SJSA1 (cell line): ENCODE data around the gene GPHN. TPM values are rescaled to one million over a fixed set of nuclear protein-coding genes. Genes with fewer than 3 reads are reported as not detected.
"Not testable (repeated sequence)": the region's sequence is repeated elsewhere in the genome, so short reads cannot be mapped to it uniquely, and the experiment has no call there.

Experiments
- DNase-seq, 2 experiments: peaks; one replicate each; pipeline ENCODE4 v3.0.0-alpha.2; 2015 to 2020; ENCODE audit warnings: low spot score in 2 of 2, low read depth in 1 of 2
- H3K27ac ChIP-seq: fragments of 250-450 bp; sonication (Bioruptor Pico); 2 replicates; pipeline ENCODE4 v1.5.1; 2020; ENCODE audit warnings: mild to moderate bottlenecking, moderate library complexity
- H3K27me3 ChIP-seq: fragments of 250-450 bp; sonication (Bioruptor Pico); replicated peaks from 2 replicates; pipeline ENCODE4 v1.5.1; 2020; ENCODE audit warnings: mild to moderate bottlenecking, moderate library complexity
- H3K36me3 ChIP-seq: fragments of 250-450 bp; sonication (Bioruptor Pico); 2 replicates; pipeline ENCODE4 v1.5.1; 2020; ENCODE audit warnings: mild to moderate bottlenecking
- H3K4me1 ChIP-seq: fragments of 250-450 bp; sonication (Bioruptor Pico); replicated peaks from 2 replicates; pipeline ENCODE4 v1.6.1; 2021; ENCODE audit warnings: mild to moderate bottlenecking
- H3K4me3 ChIP-seq: fragments of 250-450 bp; sonication (Bioruptor Pico); 2 replicates; pipeline ENCODE4 v1.5.1; 2020; ENCODE audit warnings: mild to moderate bottlenecking
- H3K9me3 ChIP-seq: fragments of 250-450 bp; sonication (Bioruptor Pico); replicated peaks from 2 replicates; pipeline ENCODE4 v1.5.1; 2020; ENCODE audit warnings: mild to moderate bottlenecking
- total RNA-seq: library from RNA; depleted of rRNA; stranded (reverse); fragments of >200 nt; shearing (Covaris generic); gene quantifications from 2 replicates; pipeline ENCODE4 v1.2.3, GENCODE V29; 2014

Gene GPHN
- total RNA-seq, 1 experiment from 2014 or later = 2.2 TPM

DNA sequence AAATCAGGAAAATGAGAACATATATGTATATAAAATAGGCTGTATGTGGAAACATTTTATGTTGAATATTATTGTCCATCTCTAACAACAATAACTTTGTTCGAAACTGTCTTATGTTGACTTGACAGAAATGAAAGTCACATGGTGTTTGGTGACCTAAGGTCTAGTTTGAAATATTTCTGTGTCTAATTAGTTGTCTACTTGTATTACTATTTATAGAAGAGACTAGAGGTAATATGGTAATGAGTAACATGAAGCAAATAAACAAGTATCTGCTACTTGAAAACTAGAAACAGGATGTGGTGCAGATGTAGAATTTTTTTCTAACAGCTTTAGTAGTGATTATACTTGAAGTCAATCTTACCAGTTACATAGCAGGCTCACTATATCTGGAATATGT is 3.9 kb downstream of the GPHN start:
- H3K27me3 ChIP-seq = peaks cover 26% of the 10 kb centered on the region
- no peaks in the 10 kb centered on the region for H3K9me3 ChIP-seq
- no peak for DNase-seq
- H3K27ac ChIP-seq = no peak overlapping the region
- H3K4me1 ChIP-seq = peaks cover 16% of the 10 kb centered on the region
- H3K36me3 ChIP-seq = no peaks in the 10 kb centered on the region
- no peak overlapping the region for H3K4me3 ChIP-seq

DNA sequence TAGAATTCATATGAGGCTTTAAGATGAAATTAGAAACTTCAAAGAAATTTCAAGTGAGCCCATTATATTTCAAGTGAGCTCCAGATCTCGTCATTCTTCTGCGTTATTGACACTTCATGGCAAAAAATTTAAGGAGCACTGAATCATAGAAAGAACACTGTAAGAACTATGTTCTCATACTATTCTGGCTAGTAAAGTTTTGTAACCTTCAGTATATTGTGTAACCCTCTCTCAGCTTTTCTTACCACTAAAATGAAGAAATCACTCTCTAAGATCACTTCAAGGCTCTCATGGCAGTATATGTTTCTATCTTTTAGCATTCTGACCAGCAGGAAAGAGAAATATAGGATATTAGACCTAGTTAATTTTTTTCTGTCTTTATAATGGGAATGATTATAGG is 6.3 kb downstream of the GPHN start:
- H3K4me1 ChIP-seq = peaks cover under 1% of the 10 kb centered on the region
- no peak overlapping the region for H3K27ac ChIP-seq
- DNase-seq = no peak
- H3K9me3 ChIP-seq = no peaks in the 10 kb centered on the region
- H3K27me3 ChIP-seq = peaks cover 17% of the 10 kb centered on the region
- no peaks in the 10 kb centered on the region for H3K36me3 ChIP-seq
- no peak overlapping the region for H3K4me3 ChIP-seq

DNA sequence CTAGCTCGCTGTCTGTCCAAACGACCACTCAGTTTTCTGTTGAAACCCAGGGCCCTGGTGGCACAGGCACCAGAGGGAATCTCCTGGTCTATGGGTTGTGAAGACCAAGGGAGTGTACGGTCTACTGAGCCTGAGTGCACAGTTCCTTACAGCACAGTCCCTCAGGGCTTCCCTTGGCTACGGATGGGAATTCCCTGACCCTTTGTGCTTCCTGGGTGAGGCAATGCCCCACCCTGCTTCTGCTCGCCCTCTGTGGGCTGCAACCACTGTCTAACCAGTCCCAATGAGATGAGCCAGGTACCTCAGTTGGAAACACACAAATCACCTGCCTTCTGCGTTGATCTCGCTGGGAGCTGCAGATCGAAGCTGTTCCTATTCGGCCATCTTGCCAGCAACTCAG is 22.6 kb downstream of the GPHN start:
- H3K36me3 ChIP-seq = no peaks in the 10 kb centered on the region
- H3K27ac ChIP-seq = no peak overlapping the region
- no peak for DNase-seq
- H3K4me3 ChIP-seq = no peak overlapping the region
- H3K4me1 ChIP-seq = no peaks in the 10 kb centered on the region
- H3K27me3 ChIP-seq = no peaks in the 10 kb centered on the region
- H3K9me3 ChIP-seq = no peaks in the 10 kb centered on the region

DNA sequence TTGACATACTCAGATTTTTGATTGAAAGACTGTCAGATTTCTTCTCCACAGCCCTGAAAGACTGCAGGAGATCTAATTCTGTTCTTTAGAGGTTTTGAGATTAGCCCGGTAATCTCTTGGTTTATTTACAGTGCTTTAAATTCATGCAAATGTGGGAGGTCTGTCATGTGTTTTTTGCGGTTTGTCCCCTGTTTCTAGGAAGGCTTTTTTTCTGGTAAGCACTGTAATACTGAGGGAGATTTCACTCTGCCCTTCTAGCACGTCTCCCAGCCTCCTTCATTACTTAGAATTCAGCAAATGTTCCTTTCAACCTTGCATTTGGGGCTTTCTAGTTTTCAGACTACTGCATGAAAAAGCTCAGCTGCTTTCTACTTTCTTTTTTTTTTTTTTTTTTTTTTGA is 31.1 kb downstream of the GPHN start:
- H3K36me3 ChIP-seq = no peaks in the 10 kb centered on the region

DNA sequence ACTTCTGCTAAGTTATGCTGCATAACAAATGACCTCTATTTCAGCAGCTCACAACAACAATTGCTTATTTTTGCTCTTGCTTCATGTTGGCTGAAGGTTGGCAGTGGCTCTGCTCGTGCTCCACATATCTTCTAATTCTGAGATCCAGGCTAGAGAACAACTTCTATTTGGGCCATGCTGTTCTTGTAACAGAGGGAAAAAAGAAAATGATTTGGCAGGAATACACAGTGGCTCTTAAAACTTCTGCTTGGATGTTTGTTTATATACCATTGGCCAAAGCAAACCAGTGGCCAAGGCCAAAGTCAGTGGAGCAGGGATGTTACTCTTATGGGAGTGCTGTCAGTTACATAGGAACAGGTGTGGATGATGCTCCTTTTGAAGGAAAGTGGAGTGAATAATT is 32.1 kb downstream of the GPHN start:
- Histone ChIP-seq H3K27ac (no peak overlapping the region), H3K27me3 (no peaks in the 10 kb centered on the region), H3K4me3 (no peak overlapping the region), H3K4me1 (no peaks in the 10 kb centered on the region), H3K9me3 (no peaks in the 10 kb centered on the region), H3K36me3 (no peaks in the 10 kb centered on the region)
- no peak for DNase-seq

More for the DNA sequence above, 31.1 kb downstream of the GPHN start:
- Histone ChIP-seq H3K9me3 (no peaks in the 10 kb centered on the region), H3K4me1 (no peaks in the 10 kb centered on the region), H3K27ac (no peak overlapping the region), H3K27me3 (no peaks in the 10 kb centered on the region), H3K4me3 (no peak overlapping the region)
- no peak for DNase-seq

DNA sequence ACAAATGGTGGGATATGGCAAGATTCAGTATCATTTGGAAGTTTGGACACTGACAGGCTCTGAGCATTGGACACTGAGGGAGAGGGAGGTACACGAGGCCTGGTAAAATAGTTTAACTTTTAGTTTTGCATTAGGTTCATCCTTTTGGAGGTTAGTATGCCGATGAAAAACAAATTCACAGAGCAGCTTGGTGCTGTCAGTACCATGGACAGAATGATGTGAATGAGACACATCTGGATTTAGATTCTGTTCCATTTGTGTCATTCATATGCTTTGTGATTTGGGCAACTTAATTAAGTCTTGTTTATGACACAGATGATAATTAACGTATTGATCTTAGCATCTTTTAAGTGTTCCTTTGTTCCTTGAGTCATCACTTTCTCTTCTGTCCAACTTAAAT is 33.7 kb downstream of the GPHN start:
- no peaks in the 10 kb centered on the region for H3K36me3 ChIP-seq
- no peak overlapping the region for H3K4me3 ChIP-seq
- H3K27ac ChIP-seq = no peak overlapping the region
- H3K9me3 ChIP-seq = no peaks in the 10 kb centered on the region
- no peaks in the 10 kb centered on the region for H3K4me1 ChIP-seq
- DNase-seq = no peak
- no peaks in the 10 kb centered on the region for H3K27me3 ChIP-seq

DNA sequence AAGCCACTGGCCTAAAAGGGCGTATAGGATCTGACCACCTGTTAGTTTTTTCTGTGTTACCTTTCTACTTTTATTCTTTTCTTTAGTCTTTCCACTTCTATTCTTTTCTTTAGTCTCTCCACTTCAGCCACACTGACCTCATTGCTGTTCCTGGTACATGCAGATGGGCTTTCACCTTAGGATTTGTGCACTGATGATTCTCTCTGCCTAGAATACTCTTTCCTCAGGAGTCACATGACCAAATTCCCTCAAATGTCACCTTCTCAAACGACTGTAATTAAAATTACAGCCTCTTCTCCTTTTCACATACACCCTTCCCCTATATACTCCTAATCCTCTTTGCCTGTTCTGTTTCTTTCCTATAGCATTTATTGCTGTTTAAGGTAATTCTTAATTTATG is 36.0 kb downstream of the GPHN start:
- H3K4me1 ChIP-seq = no peaks in the 10 kb centered on the region
- H3K9me3 ChIP-seq = no peaks in the 10 kb centered on the region
- no peaks in the 10 kb centered on the region for H3K27me3 ChIP-seq
- no peaks in the 10 kb centered on the region for H3K36me3 ChIP-seq
- H3K27ac ChIP-seq = no peak overlapping the region
- no peak overlapping the region for H3K4me3 ChIP-seq
- no peak for DNase-seq

DNA sequence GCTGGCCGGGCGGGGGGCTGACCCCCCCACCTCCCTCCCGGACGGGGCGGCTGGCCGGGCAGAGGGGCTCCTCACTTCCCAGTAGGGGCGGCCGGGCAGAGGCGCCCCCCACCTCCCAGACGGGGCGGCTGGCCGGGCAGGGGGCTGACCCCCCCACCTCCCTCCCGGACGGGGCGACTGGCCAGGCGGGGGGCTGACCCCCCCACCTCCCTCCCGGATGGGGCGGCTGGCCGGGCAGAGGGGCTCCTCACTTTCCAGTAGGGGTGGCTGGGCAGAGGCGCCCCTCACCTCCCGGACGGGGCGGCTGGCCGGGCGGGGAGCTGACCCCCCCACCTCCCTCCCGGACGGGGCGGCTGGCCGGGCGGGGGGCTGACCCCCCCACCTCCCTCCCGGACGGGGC is 37.2 kb downstream of the GPHN start:
- not testable (repeated sequence) for H3K9me3 ChIP-seq, DNase-seq, H3K27ac ChIP-seq, H3K4me1 ChIP-seq, H3K4me3 ChIP-seq, H3K27me3 ChIP-seq, H3K36me3 ChIP-seq

DNA sequence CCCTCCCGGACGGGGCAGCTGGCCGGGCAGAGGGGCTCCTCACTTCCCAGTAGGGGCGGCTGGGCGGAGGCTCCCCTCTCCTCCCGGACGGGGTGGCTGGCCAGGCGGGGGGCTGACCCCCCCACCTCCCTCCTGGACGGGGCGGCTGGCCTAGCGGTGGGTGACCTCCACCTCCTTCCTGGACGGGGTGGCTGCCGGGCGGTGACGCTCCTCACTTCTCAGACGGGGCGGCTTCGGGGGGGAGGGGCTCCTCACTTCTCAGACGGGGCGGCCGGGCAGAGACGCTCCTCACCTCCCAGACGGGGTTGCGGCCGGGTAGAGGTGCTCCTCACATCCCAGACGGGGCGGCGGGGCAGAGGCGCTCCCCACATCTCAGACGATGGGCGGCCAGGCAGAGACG is 37.8 kb downstream of the GPHN start:
- not testable (repeated sequence) for DNase-seq, H3K27ac ChIP-seq, H3K9me3 ChIP-seq, H3K27me3 ChIP-seq, H3K4me3 ChIP-seq, H3K36me3 ChIP-seq, H3K4me1 ChIP-seq

DNA sequence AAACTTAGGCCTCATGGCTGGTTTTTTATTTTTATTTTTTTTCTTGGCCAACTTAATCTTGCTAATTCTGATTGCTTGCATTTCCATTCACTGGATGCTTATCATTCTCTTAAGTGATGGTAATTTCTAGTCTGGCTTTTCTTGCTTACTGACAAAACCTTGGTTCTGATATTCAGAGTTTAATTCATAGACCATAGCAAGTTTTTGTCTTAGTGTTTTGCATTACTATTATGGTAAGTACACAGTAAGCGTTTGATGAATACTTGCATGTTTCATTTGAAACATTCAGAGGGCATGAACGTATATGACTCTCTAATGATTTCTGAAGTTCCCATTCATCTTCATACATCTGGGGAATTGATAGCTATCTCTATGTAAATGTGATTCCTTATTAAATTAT is 55.8 kb downstream of the GPHN start:
- DNase-seq = no peak
- Histone ChIP-seq H3K36me3 (no peaks in the 10 kb centered on the region), H3K27ac (no peak overlapping the region), H3K4me1 (no peaks in the 10 kb centered on the region), H3K4me3 (no peak overlapping the region), H3K27me3 (no peaks in the 10 kb centered on the region), H3K9me3 (no peaks in the 10 kb centered on the region)

DNA sequence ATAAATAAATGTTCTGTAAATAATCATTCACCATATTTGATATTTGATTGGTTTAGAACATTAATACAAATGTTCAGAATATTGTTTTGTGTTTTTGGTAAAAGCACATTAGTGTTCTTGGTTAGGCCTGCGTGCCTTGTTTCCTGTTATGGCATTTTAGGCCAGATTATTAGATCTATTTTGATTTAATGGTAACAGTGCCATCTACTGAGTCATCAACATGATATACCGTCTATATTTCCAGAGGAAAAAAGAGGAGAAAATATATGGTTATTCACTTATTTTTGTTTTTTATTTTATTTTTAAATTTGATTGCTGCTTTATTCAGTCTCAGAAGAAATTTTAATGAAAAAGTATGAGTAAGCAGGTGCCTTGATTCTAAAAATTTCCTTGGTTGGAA is 60.3 kb downstream of the GPHN start:
- no peak overlapping the region for H3K4me3 ChIP-seq
- no peaks in the 10 kb centered on the region for H3K9me3 ChIP-seq
- H3K27me3 ChIP-seq = no peaks in the 10 kb centered on the region
- H3K36me3 ChIP-seq = no peaks in the 10 kb centered on the region
- no peak overlapping the region for H3K27ac ChIP-seq
- H3K4me1 ChIP-seq = no peaks in the 10 kb centered on the region
- DNase-seq = no peak

DNA sequence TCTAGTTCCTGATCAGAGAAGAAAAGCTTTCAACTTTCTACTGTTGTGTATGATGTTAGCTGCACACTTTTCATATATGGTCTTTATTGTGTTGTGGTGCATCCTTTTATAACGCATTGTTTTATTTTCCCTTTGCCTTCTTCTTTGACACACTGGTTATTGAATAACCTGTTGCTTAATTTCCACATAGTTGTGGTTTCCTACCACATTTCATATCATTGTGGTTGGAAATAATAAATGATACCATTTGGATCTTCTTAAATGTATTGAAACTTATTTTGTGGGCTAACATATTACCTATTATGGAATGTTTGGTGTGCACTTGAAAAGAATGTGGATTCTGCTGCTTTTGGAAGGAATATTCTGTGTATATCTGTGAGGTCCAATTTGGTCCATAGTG is 64.9 kb downstream of the GPHN start:
- Histone ChIP-seq H3K27ac (no peak overlapping the region), H3K36me3 (no peaks in the 10 kb centered on the region), H3K27me3 (no peaks in the 10 kb centered on the region), H3K9me3 (no peaks in the 10 kb centered on the region), H3K4me1 (no peaks in the 10 kb centered on the region), H3K4me3 (no peak overlapping the region)
- no peak for DNase-seq

DNA sequence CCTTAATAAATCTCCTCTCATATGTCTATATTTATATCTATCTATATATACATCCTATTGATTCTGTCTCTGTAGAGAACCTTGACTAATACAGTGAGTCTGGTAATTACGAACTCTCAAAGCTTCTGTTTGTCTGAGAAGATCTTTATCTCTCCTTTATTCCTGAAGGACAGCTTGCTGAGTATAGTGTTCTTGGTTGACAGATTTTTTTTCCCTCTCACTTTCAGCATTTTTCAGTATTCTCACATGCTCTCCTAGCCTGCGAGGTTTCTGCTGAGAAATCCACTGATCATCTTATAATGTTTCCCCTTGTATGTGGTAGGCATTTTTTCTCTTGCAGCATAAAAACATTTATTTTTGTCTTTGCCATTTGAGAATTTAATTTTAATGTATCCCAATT is 67.1 kb downstream of the GPHN start:
- Histone ChIP-seq H3K4me3 (no peak overlapping the region), H3K36me3 (no peaks in the 10 kb centered on the region), H3K27ac (no peak overlapping the region), H3K27me3 (no peaks in the 10 kb centered on the region), H3K9me3 (no peaks in the 10 kb centered on the region), H3K4me1 (no peaks in the 10 kb centered on the region)
- DNase-seq = no peak

DNA sequence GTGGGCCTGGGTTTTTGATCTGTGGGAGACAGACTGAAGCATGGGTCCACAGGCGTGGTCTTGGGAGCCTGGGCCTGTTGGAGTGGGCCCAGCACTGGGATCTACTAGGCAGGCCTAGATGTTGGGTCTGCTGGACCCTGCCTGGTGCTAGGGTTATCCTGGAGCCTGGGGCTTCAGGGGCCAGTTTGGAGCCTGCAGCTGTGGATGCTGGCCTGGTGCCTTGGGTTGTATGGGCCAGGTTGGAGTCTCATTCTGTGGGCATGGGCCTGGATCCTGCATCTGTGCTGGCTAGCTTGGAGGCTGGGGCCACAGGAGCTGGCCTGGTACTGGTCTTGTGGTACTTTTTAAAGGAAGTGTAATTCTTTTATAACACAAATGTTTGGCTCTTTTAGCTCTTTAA is 68.0 kb downstream of the GPHN start:
- DNase-seq = no peak
- H3K9me3 ChIP-seq = no peaks in the 10 kb centered on the region
- H3K36me3 ChIP-seq = no peaks in the 10 kb centered on the region
- no peak overlapping the region for H3K27ac ChIP-seq
- H3K4me1 ChIP-seq = no peaks in the 10 kb centered on the region
- H3K27me3 ChIP-seq = no peaks in the 10 kb centered on the region
- H3K4me3 ChIP-seq = no peak overlapping the region

DNA sequence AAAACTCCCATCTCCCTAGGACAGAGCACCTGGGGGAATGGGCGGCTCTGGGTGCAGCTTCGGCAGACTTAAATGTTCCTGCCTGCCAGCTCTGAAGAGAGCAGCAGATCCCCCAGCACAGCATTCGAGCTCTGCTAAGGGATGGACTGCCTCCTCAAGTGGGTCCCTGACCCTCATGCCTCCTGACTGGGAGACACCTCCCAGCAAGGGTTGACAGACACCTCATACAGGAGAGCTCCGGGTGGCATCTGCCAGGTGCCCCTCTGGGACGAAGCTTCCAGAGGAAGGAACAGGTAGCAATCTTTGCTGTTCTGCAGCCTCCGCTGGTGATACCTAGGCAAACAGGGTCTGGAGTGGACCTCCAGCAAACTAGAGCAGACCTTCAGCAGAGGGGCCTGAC is 79.8 kb downstream of the GPHN start:
- DNase-seq = not testable (repeated sequence)

More for the DNA sequence above, 79.8 kb downstream of the GPHN start:
- H3K9me3 ChIP-seq, H3K36me3 ChIP-seq, H3K4me3 ChIP-seq, H3K27ac ChIP-seq, H3K27me3 ChIP-seq, H3K4me1 ChIP-seq: not testable (repeated sequence)
